ENCODE data around the gene WDCP.
"Not testable (repeated sequence)": the region's sequence is repeated elsewhere in the genome, so short reads cannot be mapped to it uniquely, and the experiment has no call there.

Gene WDCP, protein sequence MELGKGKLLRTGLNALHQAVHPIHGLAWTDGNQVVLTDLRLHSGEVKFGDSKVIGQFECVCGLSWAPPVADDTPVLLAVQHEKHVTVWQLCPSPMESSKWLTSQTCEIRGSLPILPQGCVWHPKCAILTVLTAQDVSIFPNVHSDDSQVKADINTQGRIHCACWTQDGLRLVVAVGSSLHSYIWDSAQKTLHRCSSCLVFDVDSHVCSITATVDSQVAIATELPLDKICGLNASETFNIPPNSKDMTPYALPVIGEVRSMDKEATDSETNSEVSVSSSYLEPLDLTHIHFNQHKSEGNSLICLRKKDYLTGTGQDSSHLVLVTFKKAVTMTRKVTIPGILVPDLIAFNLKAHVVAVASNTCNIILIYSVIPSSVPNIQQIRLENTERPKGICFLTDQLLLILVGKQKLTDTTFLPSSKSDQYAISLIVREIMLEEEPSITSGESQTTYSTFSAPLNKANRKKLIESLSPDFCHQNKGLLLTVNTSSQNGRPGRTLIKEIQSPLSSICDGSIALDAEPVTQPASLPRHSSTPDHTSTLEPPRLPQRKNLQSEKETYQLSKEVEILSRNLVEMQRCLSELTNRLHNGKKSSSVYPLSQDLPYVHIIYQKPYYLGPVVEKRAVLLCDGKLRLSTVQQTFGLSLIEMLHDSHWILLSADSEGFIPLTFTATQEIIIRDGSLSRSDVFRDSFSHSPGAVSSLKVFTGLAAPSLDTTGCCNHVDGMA

DNA sequence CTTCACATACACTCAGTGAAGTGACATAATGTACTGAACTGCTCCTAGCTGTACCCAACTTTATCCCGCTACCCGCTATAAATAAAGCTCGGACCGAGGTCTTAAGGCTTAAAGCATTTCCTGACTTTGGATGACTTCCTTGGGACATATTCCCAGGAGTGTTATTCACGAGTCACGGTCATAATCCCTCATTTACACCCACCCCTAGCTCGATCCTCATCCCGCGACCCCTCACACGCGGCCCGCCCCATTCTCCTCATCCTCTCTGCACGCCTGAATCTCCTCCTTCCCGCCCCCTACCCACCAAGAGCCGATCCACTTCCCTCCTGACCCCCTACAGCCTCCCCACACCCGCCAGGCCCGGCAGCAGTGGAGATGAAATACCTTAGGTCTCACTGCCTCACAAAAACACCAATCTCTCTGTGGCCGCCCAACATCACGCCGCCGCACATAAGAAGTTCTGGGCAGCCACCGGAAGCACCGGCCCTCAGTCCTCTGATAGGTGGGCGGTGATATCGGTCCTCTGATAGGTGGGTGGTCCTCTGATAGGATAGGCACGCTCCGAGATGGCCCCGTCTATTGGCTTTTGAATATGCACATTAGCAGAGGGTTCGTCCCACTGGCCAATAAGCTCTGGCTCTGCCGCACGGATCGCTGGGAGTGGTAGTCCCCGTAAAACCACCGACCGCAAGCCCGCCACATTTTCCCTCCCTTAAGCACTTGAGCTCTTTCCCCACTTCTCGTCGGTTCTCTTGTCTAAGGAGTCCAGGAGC is at the start of gene WDCP:
Gene WDCP (minus strand): TSS at position 462 of the 773 bp plus-strand sequence. CDS start 7,897 bp downstream, outside the sequence.
- H3K27ac ChIP-seq: peak within 1 kb of the TSS; percentile 75
- peak; percentile 95 for DNase-seq (ENCODE audit: low spot score)
- POLR2A ChIA-PET (ENCODE audit: low non-redundant PET): no interaction called here
- TF ChIP-seq, protein P1, sequence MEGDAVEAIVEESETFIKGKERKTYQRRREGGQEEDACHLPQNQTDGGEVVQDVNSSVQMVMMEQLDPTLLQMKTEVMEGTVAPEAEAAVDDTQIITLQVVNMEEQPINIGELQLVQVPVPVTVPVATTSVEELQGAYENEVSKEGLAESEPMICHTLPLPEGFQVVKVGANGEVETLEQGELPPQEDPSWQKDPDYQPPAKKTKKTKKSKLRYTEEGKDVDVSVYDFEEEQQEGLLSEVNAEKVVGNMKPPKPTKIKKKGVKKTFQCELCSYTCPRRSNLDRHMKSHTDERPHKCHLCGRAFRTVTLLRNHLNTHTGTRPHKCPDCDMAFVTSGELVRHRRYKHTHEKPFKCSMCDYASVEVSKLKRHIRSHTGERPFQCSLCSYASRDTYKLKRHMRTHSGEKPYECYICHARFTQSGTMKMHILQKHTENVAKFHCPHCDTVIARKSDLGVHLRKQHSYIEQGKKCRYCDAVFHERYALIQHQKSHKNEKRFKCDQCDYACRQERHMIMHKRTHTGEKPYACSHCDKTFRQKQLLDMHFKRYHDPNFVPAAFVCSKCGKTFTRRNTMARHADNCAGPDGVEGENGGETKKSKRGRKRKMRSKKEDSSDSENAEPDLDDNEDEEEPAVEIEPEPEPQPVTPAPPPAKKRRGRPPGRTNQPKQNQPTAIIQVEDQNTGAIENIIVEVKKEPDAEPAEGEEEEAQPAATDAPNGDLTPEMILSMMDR (conservative IDR thresholded peaks at IDR 0.05; ENCODE audit: low read depth): no peak
- CTCF ChIA-PET: interaction anchor here (0.6 kb wide), 2 partner anchors 104 to 120 kb away, joined by 3 to 5 read pairs; partner anchors contain the start of gene ATAD2B

DNA sequence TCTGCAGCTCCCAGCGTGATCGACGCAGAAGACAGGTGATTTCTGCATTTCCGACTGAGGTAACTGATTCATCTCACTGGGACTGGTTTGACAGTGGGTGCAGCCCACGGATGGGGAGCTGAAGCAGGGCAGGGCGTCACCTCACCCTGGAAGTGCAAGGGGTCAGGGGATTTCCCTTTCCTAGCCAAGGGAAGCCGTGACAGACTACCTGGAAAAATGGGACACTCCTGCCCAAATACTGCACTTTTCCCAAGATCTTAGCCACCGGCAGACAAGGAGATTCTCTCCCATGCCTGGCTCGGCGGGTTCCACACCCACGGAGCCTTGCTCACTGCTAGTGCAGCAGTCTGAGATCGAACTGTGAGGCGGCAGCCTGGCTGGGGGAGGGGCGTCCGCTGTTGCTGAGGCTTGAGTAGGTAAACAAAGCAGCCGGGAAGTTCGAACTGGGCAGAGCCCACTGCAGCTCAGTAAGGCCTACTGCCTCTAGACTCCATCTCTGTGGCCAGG is 48.0 kb upstream of the WDCP start:
- DNase-seq (ENCODE audit: low spot score); POLR2A ChIA-PET (ENCODE audit: low non-redundant PET); H3K27ac ChIP-seq: not testable (repeated sequence)
- CTCF ChIA-PET: interaction anchor here (0.8 kb wide), 1 partner anchor 168 kb away, joined by 3 read pairs; the partner anchor contains the start of gene ATAD2B

DNA sequence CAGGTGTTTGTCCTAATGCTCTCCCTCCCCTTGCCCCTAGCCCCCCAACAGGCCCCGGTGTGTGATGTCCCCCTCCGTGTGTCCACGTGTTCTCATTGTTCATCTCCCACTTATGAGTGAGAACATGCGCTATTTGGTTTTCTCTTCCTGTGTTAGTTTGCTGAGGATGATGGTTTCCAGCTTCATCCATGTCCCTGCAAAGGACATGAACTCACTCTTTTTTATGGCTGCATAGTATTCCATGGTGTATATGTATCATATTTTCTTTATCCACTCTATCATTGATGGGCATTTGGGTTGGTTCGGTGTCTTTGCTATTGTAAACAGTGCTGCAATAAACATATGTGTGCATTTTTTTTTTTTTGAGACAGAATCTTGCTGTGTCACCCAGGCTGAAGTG is 46.1 kb upstream of the WDCP start:
- H3K27ac ChIP-seq; CTCF ChIA-PET; POLR2A ChIA-PET (ENCODE audit: low non-redundant PET); DNase-seq (ENCODE audit: low spot score): not testable (repeated sequence)

DNA sequence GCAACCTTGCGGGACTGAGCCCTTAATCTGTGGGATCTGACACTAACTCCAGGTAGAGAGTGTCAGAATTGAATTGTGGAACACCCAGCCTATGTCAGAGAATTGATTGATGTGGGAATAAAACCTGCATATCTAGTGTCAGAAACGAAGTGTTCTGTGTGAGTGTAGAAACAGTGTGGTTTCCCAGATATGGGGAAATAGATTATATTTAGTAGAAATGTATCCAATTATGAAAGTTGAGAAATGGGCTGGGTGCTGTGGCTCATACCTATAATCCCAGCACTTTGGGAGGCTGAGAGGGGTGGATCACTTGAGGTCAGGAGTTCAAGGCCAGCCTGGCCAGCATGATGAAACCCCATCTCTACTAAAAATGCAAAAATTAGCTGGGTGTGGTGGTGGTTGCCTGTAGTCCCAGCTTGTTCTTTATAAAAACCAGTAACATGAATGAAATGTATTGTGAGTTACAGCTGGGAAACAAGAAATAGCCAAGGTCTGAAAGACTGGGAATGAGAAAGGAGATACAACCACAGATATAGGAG is 41.7 kb upstream of the WDCP start:
- DNase-seq (ENCODE audit: low spot score): no peak
- CTCF ChIA-PET: interaction anchor here (0.7 kb wide), 1 partner anchor 124 kb away, joined by 5 read pairs; no protein-coding TSS in a partner anchor
- POLR2A ChIA-PET (ENCODE audit: low non-redundant PET): no interaction called here
- TF ChIP-seq, protein P1 (conservative IDR thresholded peaks at IDR 0.05; ENCODE audit: low read depth): no peak
- no peak overlapping the region for H3K27ac ChIP-seq

DNA sequence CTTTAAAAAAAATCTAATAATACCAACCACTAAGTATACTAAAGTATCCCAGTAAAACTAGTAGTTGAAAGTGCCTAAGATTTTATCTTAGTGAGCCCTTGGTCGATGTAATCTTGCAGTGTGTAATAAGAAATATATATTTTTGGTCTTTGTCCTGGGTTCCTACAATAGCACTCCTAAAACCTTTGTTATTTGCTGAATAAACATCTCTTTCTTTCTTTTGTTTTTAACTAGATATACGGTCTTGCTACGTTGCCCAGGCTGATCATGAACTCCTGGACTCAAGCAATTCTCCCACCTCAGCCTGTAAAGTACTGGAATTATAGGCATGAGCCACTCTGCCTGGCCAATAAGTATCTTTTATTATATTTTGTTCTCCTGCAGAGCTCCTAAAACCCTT is 39.8 kb upstream of the WDCP start:
- ChIA-PET POLR2A (ENCODE audit: low non-redundant PET) (no interaction called here), CTCF (no interaction called here)
- TF ChIP-seq, protein P1 (conservative IDR thresholded peaks at IDR 0.05; ENCODE audit: low read depth): no peak
- no peak for DNase-seq (ENCODE audit: low spot score)
- H3K27ac ChIP-seq: no peak overlapping the region

DNA sequence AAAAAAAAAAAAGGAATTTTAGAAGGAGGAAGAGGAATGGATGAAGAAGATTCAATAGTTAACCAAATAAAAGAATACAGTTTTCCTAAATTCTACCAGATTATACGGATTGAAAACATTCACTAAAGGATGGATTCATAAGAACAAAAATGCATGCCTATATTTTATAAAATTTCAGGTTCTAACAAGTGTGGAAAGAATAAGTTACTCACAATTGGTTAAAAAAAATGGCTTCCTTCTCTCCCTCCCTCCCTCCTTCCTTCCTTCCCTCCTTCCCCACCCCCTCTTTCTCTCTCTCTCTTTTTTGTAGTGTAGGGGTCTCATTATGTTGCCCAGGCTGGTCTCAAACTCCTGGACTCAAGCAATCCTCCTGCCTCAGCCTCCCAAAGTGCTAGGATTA is 39.0 kb upstream of the WDCP start:
- ChIA-PET CTCF (no interaction called here), POLR2A (ENCODE audit: low non-redundant PET) (no interaction called here)
- no peak for DNase-seq (ENCODE audit: low spot score)
- TF ChIP-seq, protein P1 (conservative IDR thresholded peaks at IDR 0.05; ENCODE audit: low read depth): no peak
- H3K27ac ChIP-seq: no peak overlapping the region

DNA sequence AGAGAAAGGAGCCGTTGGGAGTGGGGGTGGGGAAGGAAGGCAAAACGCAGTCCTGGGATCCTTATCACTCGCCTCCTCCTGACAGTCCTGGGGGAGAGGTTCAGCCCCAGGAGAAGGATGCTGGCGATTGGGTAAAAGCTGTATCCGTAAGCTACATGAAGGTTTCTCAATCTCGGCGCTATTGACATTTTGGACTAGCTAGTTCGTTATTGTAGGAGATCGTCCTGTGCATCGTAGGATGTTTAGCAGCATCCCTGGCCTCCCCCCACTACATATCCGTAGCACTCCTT is 38.0 kb upstream of the WDCP start:
- POLR2A ChIA-PET (ENCODE audit: low non-redundant PET): no interaction called here
- TF ChIP-seq, protein P1 (conservative IDR thresholded peaks at IDR 0.05; ENCODE audit: low read depth): no peak
- H3K27ac ChIP-seq: peak overlapping the region; percentile 97
- CTCF ChIA-PET: interaction anchor here (0.7 to 1.6 kb wide), 3 partner anchors 34 to 158 kb away, joined by 3 to 9 read pairs (median 4); partner anchors contain the start of gene ATAD2B
- no peak for DNase-seq (ENCODE audit: low spot score)
